Glomerular visceral epithelial cell (primary cell): ENCODE results near the gene AKNAD1.

Source experiments
- DNase-seq: peaks from one replicate; pipeline ENCODE4 v3.0.0-alpha.2; 2016; ENCODE audit errors: extremely low spot score

AKNAD1 gene

DNA sequence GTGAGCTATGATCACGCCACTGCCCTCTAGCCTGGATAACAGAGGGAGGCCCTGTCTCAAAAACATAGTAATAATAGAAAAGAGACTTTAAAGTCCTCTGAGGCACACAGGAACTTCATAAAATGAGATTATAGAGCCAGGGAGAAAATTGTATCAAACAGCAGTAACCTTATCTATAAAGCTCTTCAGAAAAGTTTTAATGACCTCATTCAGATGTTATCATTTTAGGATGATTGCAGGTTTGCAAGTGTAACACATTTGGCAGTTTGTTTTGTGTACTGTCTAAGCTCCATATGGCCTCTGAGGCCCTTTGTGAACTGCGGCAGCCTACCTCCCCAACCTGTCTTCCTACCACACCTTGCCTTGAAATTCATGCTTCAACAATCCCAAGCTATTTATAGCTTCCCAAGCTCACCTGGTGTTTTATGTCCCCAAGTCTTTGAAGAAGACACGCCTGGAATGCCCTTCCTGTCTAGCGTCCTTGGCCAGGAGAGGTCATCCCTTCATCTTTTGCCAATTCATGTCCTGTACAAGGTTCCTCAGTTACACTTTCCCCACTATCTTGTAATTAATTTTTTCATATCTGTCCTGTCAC, 8.5 kb upstream of the AKNAD1 start:
- no peak for DNase-seq

DNA sequence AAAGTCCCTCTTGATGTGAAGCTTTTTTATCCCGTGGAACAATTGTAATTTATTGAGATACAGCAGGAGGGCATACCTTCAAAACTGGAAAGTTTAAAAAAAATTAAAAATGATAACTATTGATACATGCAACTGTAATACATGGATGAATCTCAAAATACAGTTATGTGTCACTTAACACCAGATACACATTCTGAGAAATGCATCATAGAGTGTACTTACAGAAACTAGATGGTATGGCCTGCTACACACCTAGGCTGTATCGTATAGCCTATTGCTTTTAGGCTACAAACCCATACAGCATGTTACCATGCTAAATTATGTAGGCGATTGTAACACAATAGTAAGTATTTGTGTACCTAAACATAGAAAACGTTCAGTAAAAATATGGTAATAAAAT, 7.1 kb upstream of the AKNAD1 start:
- DNase-seq: no peak

DNA sequence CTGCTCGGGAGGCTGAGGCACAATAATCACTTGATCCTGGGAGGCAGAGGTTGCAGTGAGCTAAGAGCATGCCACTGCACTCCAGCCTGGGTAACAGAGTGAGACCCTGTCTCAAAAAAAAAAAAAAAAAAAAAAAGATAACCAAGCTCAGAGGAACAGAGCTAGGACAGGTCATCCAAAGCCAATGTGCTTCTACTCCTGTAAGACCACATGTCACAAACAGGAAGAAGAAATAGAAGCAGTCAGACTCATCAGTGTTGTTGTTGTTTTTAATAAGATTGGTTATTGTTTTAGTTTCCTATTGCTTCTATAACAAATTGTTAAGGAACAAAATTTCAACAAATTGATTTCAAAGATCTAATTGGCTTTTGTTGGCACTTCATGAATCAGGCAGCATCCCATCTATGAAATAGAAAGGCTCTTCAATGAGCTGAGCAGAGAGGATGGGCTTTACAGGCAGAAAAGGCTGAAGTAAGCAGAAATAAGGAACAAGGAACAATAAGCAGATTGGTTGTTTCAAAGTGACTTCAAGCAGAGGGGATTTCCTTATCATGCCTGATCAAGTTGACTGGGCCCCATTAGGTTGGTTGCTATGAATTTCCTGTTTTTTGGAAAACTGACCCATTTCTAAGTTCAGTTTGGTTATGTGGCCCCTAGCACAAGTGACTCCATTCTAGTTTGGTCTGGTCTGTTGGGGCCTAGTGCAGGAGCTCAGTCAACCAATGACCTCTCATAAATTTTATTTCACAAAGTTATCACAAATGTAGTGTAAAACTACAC, 6.0 kb upstream of the AKNAD1 start:
- no peak for DNase-seq

DNA sequence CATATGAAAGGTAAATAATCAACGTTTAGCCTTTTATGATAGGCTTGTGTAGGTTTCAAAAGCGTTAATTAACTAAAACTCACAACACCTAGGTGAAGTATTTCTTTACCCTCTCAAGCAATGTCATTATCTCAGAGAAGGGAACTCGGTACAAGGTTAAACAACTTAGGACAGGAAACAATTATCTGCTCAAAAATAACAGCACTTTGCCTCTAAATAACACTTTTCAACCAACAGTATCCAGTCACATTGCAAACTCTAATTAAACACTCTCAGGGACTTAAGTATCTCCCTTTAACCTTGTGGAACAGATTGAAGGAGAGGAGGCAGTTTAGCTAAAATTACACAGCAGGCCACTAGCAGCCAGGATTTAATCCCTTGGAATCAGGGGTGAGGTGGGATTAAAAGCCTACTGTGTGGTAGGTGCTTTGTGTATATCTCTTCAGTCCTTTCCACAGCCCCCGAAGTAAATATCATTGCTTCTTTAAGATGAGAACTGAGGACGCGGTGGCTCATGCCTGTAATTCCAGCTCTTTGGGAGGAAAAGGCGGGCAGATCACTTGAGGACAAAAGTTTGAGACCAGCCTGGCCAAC, 5.2 kb upstream of the AKNAD1 start:
- DNase-seq: no peak

DNA sequence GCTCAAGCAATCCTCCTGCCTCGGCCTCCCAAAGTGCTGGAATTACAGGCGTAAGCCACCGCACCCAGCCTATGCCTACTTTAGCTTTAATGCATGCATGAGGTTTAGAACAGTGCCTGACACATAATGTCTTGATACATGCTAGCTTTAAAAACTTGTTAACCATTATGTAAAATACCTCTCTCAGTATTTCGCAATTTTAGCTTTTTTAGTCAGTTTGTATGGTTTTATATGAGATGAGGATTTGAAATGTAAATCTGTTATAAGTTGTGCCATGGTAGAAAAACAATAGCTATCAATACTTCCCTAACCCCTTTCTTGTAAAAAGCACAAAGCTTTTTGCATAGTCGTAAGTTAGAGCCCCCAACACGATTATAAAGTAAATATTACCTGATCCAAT, 4.7 kb upstream of the AKNAD1 start:
- no peak for DNase-seq

DNA sequence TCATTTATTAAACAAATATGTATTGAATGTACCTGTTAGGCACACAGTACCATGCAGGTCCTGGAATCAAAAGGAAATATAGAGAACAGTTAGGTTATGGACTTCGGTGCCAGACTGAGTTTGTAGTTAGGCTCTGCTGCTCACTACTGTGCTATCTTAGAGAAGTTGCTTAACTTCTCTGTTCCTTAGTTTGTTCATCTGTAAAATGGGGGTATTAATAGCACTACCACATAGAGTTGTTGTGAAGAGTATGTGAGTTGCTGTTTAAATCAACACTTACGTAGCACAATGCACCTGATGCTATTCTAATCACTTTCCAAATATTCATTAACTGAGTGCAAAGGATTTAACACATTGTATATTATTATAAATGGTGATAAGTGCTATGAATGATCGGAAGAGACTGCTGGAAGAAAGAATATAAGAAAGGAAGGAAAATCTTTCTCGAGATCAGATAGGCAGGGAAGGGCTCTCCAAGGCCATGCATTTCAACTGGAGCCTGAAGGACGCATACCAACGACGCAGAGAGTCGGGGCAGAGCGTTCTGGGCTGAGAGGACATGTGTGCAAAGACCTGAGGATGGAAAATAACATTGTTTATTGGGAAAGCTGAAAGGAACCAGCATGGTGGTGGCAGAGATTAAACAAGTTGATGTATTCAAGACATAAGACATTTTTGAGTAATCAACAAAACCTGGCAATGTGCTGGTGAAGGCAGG, 3.5 kb upstream of the AKNAD1 start:
- no peak for DNase-seq

DNA sequence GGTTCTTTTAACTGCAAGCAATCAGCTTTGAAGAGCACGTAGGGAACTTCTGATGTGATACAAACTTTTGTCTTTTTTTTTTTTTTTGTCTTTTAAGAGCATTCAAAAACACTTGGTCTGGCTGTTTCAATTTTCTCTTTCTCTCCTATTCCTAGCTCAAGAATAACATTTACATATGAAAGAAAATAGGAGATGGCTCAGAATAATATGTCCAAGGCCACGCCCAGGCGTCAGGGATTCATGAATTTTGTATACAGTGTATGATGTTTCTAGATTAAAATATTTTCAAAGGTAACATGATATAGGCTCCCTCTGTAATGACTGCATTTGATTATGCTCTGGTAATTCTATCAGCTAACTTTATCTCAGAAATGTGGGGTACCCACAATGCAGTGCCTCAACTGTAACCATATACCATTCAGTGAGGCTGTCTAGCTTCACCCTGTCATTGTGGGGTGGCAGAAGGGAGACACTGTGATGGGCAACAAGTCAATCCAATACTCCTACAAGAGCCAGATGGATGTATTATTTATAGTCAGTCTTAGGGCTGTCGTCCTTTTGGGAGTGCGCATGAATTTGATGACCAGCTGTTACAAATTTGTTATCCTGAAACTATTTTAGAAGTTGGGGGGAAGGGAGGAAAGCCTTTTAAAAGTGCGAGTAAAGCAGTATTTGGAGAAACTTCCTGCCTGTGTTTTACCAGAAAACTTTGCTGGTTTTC, 1.5 kb upstream of the AKNAD1 start:
- no peak for DNase-seq

DNA sequence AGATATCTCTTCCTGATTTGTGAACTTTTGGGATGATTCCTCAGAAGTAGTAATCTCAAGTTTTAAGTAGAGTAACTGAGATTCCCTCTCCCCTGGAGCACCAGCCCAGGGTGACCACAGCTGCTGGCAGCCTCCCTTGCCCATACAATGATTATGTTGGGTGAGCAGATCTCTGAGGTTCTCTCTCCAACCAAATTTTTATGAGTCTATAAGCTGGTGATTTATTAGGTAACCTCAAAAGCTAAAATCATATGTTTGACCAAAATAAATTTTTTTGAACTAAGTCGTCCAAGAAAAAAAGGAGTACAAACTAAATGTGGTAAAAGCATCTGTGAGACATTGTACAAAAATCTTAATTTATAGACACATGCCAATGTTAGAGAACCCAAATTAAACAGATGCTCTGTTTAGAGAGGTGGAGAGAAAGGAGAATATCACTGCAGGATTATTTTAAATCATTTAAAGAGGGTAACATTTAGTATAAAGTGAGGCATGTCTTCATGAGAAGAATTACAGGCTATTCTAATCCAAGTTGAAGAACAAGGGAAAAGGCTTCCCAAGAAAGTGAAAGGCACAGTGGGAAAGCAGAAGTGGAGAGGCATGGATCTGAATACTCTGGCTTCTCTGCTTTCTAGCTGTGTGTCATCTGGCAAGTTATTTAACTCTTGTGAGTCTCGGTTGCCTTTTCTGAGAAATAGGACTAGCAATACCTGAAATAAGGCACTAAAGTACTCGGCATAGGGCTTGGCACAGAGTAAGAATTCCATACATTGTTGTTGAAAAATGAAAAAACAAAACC, 2.5 kb downstream of the AKNAD1 start:
- no peak for DNase-seq

DNA sequence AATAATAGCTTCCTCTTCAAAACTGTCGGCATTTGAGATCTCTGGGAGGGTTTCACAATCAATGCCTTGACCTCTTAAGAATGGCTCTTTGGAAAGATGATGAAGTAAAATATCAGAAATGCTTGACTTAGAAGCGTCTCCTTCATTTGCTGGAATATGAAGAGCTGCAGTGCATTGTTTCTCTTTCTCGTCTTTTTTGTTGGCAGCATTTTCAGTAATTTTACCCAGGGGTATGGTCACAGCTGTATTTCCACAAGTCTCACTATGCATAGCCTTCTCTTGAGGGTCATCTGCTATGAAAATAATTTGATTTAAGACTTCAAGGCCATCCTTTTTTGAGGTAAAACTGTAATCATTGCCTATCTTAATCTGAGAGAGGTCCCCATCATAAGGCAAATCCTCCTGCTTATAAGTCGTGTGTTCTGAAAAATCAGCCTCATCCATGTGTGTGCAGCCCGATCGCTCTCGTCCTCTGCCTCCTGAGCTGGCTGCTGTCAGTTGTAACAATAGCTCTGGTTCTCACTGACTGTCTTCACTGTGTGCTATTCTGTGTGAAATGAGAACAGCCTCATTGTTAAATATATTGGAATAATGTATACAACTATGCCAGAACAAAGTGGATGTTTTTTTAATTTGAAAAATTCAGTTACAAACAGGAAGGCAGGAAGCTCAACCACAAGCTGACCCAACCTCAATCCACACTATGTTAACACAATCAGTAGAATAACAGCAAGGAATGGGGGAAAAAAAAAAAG, 4.5 kb downstream of the AKNAD1 start:
- DNase-seq: no peak

DNA sequence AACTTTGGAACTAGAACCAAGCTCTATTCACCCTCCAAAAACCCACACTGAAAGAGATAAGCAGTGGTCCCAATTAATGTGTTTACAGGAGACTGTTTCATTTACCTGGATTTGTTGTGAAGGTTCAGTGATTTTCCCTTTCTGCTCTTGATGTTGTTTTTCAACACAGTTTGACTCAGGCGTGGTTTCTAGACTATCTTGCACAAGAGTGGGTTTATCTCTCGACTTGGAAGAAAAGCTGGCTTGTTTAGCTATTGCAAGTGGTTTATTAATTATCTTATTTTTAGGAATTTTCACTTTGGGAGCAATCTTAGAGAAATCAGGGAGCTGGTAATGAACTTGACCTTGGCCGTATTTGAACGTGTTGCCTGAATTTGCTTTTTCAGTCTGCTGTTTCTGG, 5.3 kb downstream of the AKNAD1 start:
- DNase-seq: no peak

DNA sequence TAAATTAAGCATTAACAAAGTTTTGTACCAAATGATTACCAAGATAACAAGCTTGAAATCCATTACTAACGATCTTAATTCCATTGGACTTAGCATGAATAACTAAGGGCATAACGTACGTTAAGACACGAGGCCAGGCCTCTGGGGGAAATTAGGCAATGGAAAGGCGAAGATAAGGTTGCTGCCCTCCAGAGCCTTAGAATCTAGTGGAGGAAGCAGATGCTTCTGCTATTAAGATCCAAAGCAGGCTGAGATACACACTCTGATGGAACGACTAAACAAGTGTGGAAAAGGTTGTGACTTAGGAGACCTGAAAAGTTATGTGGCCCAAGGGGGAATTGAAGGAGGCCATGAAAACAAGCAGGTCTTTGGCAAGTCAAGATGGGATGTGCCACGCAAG, 6.0 kb downstream of the AKNAD1 start:
- no peak for DNase-seq

DNA sequence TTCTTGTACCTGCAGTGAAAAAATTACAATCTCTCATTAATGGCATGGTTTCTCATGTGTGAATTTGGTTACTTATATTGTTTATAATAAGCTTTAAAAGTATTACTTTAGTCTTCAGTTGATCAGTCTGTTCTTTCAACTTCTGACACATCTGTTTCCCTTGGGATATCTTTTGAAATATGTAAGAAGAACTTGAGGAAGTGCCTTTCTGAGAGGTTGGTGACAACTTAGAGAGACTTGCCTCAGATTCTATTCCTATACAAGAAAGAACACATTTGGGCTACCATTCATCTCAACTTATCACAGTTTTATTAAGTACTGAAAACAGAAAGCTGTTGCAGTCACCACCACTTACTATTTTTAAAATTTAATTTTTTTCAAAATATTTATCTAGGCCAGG, 8.1 kb downstream of the AKNAD1 start:
- DNase-seq: no peak

DNA sequence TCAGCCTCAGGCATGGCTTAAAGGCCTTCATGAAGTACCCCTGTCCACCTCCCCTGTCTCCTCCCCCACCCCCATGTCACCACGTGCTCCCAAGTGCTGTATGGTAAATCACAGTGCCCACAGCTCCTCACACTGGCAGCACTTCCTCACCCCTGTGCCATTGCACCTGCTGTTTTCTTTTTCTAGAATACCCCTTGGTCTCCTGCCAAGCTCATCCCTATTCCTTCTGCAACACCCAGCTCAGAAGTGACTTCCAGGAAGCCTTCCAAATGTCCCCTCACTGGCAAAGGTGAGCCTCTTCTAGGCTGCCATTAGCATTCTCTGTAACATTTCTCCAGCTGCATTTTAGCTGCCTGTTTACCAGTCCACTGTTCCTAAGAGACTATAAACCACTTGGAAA, 9.4 kb downstream of the AKNAD1 start:
- DNase-seq: no peak

DNA sequence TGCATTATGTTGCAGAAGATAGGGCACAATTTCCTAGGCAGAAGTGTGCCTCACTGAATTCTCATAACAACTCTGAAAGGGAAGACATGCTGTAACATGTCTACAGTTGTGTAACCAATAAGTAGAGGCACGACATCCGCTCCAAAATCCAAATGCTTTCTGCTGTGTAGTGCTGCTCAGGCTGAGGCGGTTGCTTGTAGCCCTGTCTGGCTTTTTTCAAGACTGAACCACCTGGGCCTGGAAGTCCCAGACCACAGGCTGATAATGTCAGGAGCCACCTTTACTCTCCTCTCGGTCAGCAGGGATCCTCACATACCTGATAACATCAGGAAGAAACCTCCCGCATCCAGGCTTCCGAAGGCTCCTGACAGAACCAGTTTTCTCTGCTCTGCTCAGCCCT, 10.9 kb downstream of the AKNAD1 start:
- DNase-seq: no peak

DNA sequence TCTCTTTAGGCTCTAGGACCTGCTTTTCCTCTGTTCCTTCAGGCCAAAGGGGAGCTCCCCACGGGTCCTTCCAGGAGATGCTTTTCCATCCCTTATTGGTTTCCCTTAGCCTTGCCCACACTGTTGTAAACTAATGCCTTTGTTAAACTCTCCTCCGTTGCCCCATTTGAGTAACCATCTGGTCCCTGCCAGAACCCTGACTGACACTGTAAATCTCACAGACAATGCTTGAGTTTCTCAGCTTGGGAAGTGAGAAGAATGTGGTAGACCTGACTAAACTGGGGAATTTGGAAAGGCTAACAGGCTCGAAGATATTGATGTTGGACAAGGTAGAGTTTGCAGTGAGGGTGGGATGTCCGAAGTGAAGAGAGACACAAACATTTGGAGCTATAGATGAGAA, 11.4 kb downstream of the AKNAD1 start:
- no peak for DNase-seq

DNA sequence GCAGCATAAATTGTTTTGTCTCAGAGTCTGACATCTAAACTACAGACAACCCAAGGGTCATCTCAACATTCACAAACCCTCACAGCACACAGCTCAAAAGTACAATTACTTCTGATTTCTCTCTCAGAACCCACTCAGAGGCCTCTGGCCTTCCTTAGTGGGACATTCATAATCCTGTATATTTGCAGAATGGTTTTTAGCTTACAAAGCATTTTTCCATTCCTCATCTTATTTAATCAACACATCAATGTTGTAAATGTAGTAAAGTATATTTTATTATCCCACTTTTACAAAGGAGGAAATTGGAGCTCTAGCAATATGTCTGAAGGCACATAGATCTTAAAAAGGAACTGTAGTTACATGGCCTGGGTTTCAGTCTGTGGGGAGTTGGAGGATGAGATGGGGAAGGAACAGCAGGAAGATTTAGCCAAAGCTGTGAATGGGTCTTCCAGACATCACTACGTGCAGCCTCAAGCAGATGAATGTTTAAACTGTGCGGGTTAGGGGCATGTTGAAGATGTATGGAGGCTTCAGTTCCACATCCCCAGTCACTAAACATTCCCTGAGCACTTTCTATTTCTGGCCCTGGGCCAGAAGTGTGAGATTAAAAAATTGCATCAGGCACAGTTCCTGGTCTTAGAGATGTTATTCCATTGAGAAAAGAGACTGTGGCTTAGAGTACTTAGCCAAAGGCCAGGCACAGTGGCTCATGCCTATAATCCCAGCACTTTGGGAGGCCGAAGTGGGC, 13.3 kb downstream of the AKNAD1 start:
- DNase-seq: no peak

DNA sequence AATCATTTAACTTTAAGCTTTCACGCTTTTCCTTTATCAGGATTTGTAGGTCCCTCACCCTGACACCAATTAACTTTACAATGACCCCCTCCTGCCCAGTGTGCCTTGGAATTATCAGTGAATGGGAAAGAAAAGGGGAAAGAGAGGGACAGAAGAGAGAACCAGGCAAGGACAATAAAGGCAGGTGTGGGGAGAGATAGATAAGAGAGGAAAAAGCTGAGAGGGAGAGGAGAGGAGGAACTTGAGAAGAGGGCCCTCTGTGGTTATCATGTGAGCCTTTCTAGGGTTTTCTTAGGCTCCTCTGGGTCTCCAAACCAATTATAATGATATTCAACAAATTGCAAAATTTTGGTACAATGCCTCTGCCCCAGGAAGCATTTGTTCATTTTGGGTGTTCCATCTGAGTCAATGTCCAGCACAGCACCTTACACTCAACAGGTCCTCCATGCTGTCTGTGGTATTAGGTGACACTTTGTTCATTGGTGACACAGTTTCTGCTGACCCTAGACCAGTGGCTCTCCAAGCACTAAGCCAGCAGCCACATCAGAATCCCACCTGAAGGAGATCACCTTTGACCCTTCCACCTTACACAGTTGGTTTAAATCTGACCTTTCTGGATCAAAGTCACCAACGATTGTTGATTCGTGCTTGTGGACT, 14.2 kb downstream of the AKNAD1 start:
- DNase-seq: no peak

DNA sequence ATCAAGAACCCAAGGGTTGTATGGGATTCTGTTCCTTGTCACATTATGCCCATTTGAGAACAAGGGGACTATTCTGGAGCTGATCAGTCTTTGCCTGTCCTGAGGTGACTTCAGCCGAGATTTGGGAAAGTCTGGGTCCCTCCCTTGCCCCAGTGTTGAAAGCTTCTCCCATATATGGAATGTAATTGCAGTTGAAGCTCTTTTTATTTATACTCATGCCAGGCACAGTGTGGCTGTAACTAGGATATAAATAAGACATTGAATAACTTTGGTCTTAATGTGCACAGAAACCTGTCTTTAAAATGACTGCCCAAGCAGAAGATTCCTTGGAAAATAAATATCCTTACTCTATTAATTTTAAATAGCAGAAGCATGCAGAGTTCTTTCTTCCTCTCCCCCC, 15.2 kb downstream of the AKNAD1 start:
- no peak for DNase-seq

DNA sequence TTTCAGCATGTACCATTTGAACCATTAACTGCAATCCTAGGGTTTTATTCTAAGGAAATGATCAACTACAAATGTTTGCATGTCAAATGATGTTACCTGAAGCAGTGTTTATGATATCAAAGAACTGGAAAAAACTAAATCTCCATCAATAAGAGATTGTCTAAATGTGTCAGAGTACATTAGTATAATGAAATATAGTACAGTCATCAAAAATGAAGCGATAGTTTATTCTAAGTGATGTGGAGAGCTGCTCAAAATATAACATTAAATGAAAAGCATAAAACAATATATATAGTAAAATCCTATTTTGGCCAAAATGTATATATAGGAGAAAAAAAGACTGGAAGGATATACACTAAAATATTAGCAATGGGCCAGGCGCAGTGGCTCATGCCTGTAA, 24.0 kb downstream of the AKNAD1 start:
- DNase-seq: no peak
